ENCODE results near the gene CXCL3. TPM values are rescaled to one million over a fixed set of nuclear protein-coding genes. Genes with fewer than 3 reads are reported as not detected.

The CXCL3 gene
- total RNA-seq, 2 experiments from 2014 or later: not detected

GRCh38 chr4:74013264-74013663, 25.2 kb downstream of the CXCL3 start:
- TF ChIP-seq CTCF (IDR thresholded peaks at IDR 0.05): no peak
- CTCF ChIA-PET: no interaction called here
- H3K36me3 Mint-ChIP-seq (ENCODE audit: low read depth): no peaks in the 10 kb centered on the region
- POLR2A ChIA-PET: no interaction called here
- H3K27ac Mint-ChIP-seq: no peak overlapping the region
- no peaks in the 10 kb centered on the region for H3K9me3 Mint-ChIP-seq
- intact Hi-C loops (cut with micrococcal nuclease): no loop called here
- H3K4me3 Mint-ChIP-seq: no peak overlapping the region
- ATAC-seq (no peak), DNase-seq (no peak)
- H3K27me3 Mint-ChIP-seq: no peaks in the 10 kb centered on the region
- peaks cover 11% of the 10 kb centered on the region for H3K4me1 Mint-ChIP-seq (ENCODE audit: low read depth)

GRCh38 chr4:74012130-74012529, 26.4 kb downstream of the CXCL3 start:
- H3K9me3 Mint-ChIP-seq: no peaks in the 10 kb centered on the region
- ATAC-seq (no peak), DNase-seq (no peak)
- H3K27ac Mint-ChIP-seq: no peak overlapping the region
- no peak overlapping the region for H3K4me3 Mint-ChIP-seq
- TF ChIP-seq CTCF (IDR thresholded peaks at IDR 0.05): no peak
- intact Hi-C loops (cut with micrococcal nuclease): no loop called here
- no peaks in the 10 kb centered on the region for H3K27me3 Mint-ChIP-seq
- ChIA-PET POLR2A (no interaction called here), CTCF (no interaction called here)
- no peaks in the 10 kb centered on the region for H3K36me3 Mint-ChIP-seq (ENCODE audit: low read depth)
- peaks cover 10% of the 10 kb centered on the region for H3K4me1 Mint-ChIP-seq (ENCODE audit: low read depth)

- Mint-ChIP-seq H3K4me3 (no peak overlapping the region), H3K9me3 (no peaks in the 10 kb centered on the region), H3K27me3 (no peaks in the 10 kb centered on the region), H3K36me3 (ENCODE audit: low read depth) (no peaks in the 10 kb centered on the region), H3K27ac (no peak overlapping the region), H3K4me1 (ENCODE audit: low read depth) (no peaks in the 10 kb centered on the region)
- intact Hi-C loops (cut with micrococcal nuclease): no loop called here
- ChIA-PET CTCF (interaction anchor here (1.0 kb wide), 1 partner anchor 11 kb away, joined by 3 read pairs; no protein-coding TSS in a partner anchor), POLR2A (no interaction called here)
- no peak for TF ChIP-seq CTCF (IDR thresholded peaks at IDR 0.05)
- no peak for DNase-seq
- no peak for ATAC-seq
These were observed 29.2 kb downstream of the CXCL3 start for GRCh38 chr4:74009307-74009706.

- no peaks in the 10 kb centered on the region for H3K36me3 Mint-ChIP-seq (ENCODE audit: low read depth)
- DNase-seq (no peak), ATAC-seq (no peak)
- POLR2A ChIA-PET: no interaction called here
- H3K27me3 Mint-ChIP-seq: peaks cover 4% of the 10 kb centered on the region
- CTCF ChIA-PET: no interaction called here
- no peak overlapping the region for H3K27ac Mint-ChIP-seq
- no peaks in the 10 kb centered on the region for H3K9me3 Mint-ChIP-seq
- no peak for TF ChIP-seq CTCF (IDR thresholded peaks at IDR 0.05)
- no peak overlapping the region for H3K4me3 Mint-ChIP-seq
- intact Hi-C loops (cut with micrococcal nuclease): no loop called here
- H3K4me1 Mint-ChIP-seq (ENCODE audit: low read depth): no peaks in the 10 kb centered on the region
These were observed 32.4 kb downstream of the CXCL3 start for GRCh38 chr4:74006009-74006476.

GRCh38 chr4:74005528-74005927, 33.0 kb downstream of the CXCL3 start:
- intact Hi-C loops (cut with micrococcal nuclease): no loop called here
- Mint-ChIP-seq H3K9me3 (no peaks in the 10 kb centered on the region), H3K4me3 (no peak overlapping the region), H3K27ac (no peak overlapping the region), H3K27me3 (peaks cover 6% of the 10 kb centered on the region), H3K4me1 (ENCODE audit: low read depth) (no peaks in the 10 kb centered on the region), H3K36me3 (ENCODE audit: low read depth) (no peaks in the 10 kb centered on the region)
- POLR2A ChIA-PET: no interaction called here
- ATAC-seq (no peak), DNase-seq (no peak)
- CTCF ChIA-PET: no interaction called here
- no peak for TF ChIP-seq CTCF (IDR thresholded peaks at IDR 0.05)
